OCI-LY1 (cell line): ENCODE measurements around the gene UFC1.

Experiments
- EZH2 ChIP-seq: fragments of 200-600 bp; sonication (generic), shearing (Covaris generic); IDR thresholded peaks from 2 replicates; pipeline ENCODE4 v1.8.0; 2017; ENCODE audit warnings: borderline replicate concordance, mixed run types, mild to moderate bottlenecking, antibody characterized with exemption, low read length, moderate library complexity, mixed read lengths
- TF ChIP-seq, protein P1 (sequence below): fragments of 200-600 bp; sonication (generic), shearing (Covaris generic); IDR thresholded peaks from 2 replicates; pipeline ENCODE4 v1.5.1; 2017; ENCODE audit warnings: mild to moderate bottlenecking, antibody characterized with exemption, low read length, moderate library complexity, mixed read lengths

GRCh38 chr1:161196111-161196510, 42.3 kb downstream of the UFC1 start:
- TF ChIP-seq, protein P1, sequence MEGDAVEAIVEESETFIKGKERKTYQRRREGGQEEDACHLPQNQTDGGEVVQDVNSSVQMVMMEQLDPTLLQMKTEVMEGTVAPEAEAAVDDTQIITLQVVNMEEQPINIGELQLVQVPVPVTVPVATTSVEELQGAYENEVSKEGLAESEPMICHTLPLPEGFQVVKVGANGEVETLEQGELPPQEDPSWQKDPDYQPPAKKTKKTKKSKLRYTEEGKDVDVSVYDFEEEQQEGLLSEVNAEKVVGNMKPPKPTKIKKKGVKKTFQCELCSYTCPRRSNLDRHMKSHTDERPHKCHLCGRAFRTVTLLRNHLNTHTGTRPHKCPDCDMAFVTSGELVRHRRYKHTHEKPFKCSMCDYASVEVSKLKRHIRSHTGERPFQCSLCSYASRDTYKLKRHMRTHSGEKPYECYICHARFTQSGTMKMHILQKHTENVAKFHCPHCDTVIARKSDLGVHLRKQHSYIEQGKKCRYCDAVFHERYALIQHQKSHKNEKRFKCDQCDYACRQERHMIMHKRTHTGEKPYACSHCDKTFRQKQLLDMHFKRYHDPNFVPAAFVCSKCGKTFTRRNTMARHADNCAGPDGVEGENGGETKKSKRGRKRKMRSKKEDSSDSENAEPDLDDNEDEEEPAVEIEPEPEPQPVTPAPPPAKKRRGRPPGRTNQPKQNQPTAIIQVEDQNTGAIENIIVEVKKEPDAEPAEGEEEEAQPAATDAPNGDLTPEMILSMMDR = no peak
- TF ChIP-seq EZH2 = no peak
